SK-N-SH treated with all-trans-retinoic acid at 6 μM for 48 hours (cell line): ENCODE measurements around the gene DGKG.

ENCODE experiments used
- ATAC-seq: fragments of 200-7000 bp; cut with Tn5 transposase; 3 replicates; pipeline ENCODE4 v1.9.1; 2020; ENCODE audit warnings: mild to moderate bottlenecking, moderate library complexity
- ARNTL ChIP-seq: fragments of 450-650 bp; formaldehyde crosslinking; IDR thresholded peaks from 2 replicates; pipeline ENCODE4 v1.5.0; 2020; ENCODE audit warnings: low read depth, mild to moderate bottlenecking, moderate library complexity, borderline replicate concordance
- BACH2 ChIP-seq: fragments of 250-450 bp; sonication (Bioruptor Pico); IDR thresholded peaks from 2 replicates; pipeline ENCODE4 v1.9.0; 2021; ENCODE audit warnings: mild to moderate bottlenecking, borderline replicate concordance
- CREB5 ChIP-seq: fragments of 250-450 bp; sonication (Bioruptor Pico); IDR thresholded peaks from 2 replicates; pipeline ENCODE4 v1.5.1; 2020; ENCODE audit warnings: low read depth, mild to moderate bottlenecking, moderate library complexity
- CSDC2 ChIP-seq: fragments of 250-450 bp; sonication (Bioruptor Pico); IDR thresholded peaks from 2 replicates; pipeline ENCODE4 v1.5.0; 2020; ENCODE audit warnings: mild to moderate bottlenecking, moderate library complexity
- CSRNP3 ChIP-seq: fragments of 250-450 bp; sonication (Bioruptor Pico); IDR thresholded peaks from 2 replicates; pipeline ENCODE4 v1.5.1; 2021; ENCODE audit warnings: mild to moderate bottlenecking, moderate library complexity
- ESRRG ChIP-seq: fragments of 250-450 bp; sonication (Bioruptor Pico); IDR thresholded peaks from 2 replicates; pipeline ENCODE4 v1.6.1; 2021; ENCODE audit warnings: mild to moderate bottlenecking
- GLIS3 ChIP-seq: fragments of 250-450 bp; sonication (Bioruptor Pico); IDR thresholded peaks from 2 replicates; pipeline ENCODE4 v1.5.0; 2020; ENCODE audit warnings: mild to moderate bottlenecking, moderate library complexity
- ISL1 ChIP-seq: fragments of 250-450 bp; sonication (Bioruptor Pico); IDR thresholded peaks from 2 replicates; pipeline ENCODE4 v2.1.2; 2022; ENCODE audit warnings: mild to moderate bottlenecking, moderate library complexity
- OSR1 ChIP-seq: fragments of 250-450 bp; sonication (Bioruptor Pico); IDR thresholded peaks from 2 replicates; pipeline ENCODE4 v1.8.0; 2022; ENCODE audit warnings: moderate library complexity, mild to moderate bottlenecking, inconsistent platforms
- POU6F1 ChIP-seq: fragments of 250-450 bp; sonication (Bioruptor Pico); IDR thresholded peaks from 2 replicates; pipeline ENCODE4 v1.8.0; 2021; ENCODE audit warnings: low read depth, mild to moderate bottlenecking, moderate library complexity, borderline replicate concordance
- PPARA ChIP-seq: fragments of 250-450 bp; sonication (Bioruptor Pico); IDR thresholded peaks from 2 replicates; pipeline ENCODE4 v1.5.0; 2020; ENCODE audit warnings: mild to moderate bottlenecking, borderline replicate concordance
- RARB ChIP-seq: fragments of 250-450 bp; sonication (Bioruptor Pico); IDR thresholded peaks from 2 replicates; pipeline ENCODE4 v1.8.0; 2021; ENCODE audit warnings: mild to moderate bottlenecking, moderate library complexity
- SNAI2 ChIP-seq: fragments of 250-450 bp; sonication (Bioruptor Pico); IDR thresholded peaks from 2 replicates; pipeline ENCODE4 v1.5.0; 2020; ENCODE audit warnings: mild to moderate bottlenecking, moderate library complexity
- TCF4 ChIP-seq: fragments of 250-450 bp; sonication (Bioruptor Pico); IDR thresholded peaks from 2 replicates; pipeline ENCODE4 v1.8.0; 2021; ENCODE audit warnings: mild to moderate bottlenecking, moderate library complexity, borderline replicate concordance
- TOX ChIP-seq: fragments of 250-450 bp; sonication (Bioruptor Pico); IDR thresholded peaks from 2 replicates; pipeline ENCODE4 v1.8.0; 2021; ENCODE audit warnings: mild to moderate bottlenecking, moderate library complexity, borderline replicate concordance
- TSHZ2 ChIP-seq: fragments of 250-450 bp; sonication (Bioruptor Pico); IDR thresholded peaks from 2 replicates; pipeline ENCODE4 v1.5.0; 2020; ENCODE audit warnings: mild to moderate bottlenecking, moderate library complexity
- ZC3H10 ChIP-seq: fragments of 250-450 bp; sonication (Bioruptor Pico); IDR thresholded peaks from 2 replicates; pipeline ENCODE4 v1.5.1; 2021; ENCODE audit warnings: mild to moderate bottlenecking, moderate library complexity
- ZFP3 ChIP-seq: fragments of 250-450 bp; sonication (Bioruptor Pico); IDR thresholded peaks from 2 replicates; pipeline ENCODE4 v1.5.0; 2020; ENCODE audit warnings: mild to moderate bottlenecking, moderate library complexity
- ZFP30 ChIP-seq: fragments of 450-650 bp; formaldehyde crosslinking; IDR thresholded peaks from 2 replicates; pipeline ENCODE4 v1.5.0; 2022; ENCODE audit warnings: mild to moderate bottlenecking, moderate library complexity
- ZNF565 ChIP-seq: fragments of 450-650 bp; formaldehyde crosslinking; conservative IDR thresholded peaks from 2 replicates; pipeline ENCODE4 v1.5.0; 2020; ENCODE audit warnings: low read depth, mild to moderate bottlenecking, moderate library complexity
- ZNF70 ChIP-seq: fragments of 450-650 bp; formaldehyde crosslinking; IDR thresholded peaks from 2 replicates; pipeline ENCODE4 v1.5.0; 2020; ENCODE audit warnings: mild to moderate bottlenecking, moderate library complexity
- ZNF8 ChIP-seq: fragments of 450-650 bp; formaldehyde crosslinking; IDR thresholded peaks from 2 replicates; pipeline ENCODE4 v1.5.0; 2020; ENCODE audit warnings: mild to moderate bottlenecking, moderate library complexity

Gene DGKG

GRCh38 chr3:186284349-186284652 is 77.7 kb downstream of the DGKG start:
- TF ChIP-seq ZC3H10 (CRISPR knock-in tag) = no peak
- no peak for TF ChIP-seq ISL1 (CRISPR knock-in tag)
- TF ChIP-seq RARB (CRISPR knock-in tag) = no peak
- no peak for TF ChIP-seq TCF4
- TF ChIP-seq OSR1 (CRISPR knock-in tag) = no peak
- no peak for TF ChIP-seq ZNF70
- no peak for TF ChIP-seq ZNF8
- no peak for TF ChIP-seq PPARA (CRISPR knock-in tag)
- TF ChIP-seq POU6F1 (CRISPR knock-in tag) = no peak
- TF ChIP-seq ZFP3 = no peak
- ATAC-seq = no peak

- ATAC-seq = no peak
- no peak for TF ChIP-seq ESRRG (CRISPR knock-in tag)
- no peak for TF ChIP-seq SNAI2 (CRISPR knock-in tag)
- no peak for TF ChIP-seq CSRNP3 (CRISPR knock-in tag)
- TF ChIP-seq OSR1 (CRISPR knock-in tag) = no peak
- TF ChIP-seq CSDC2 (CRISPR knock-in tag) = no peak
- no peak for TF ChIP-seq TOX (CRISPR knock-in tag)
- TF ChIP-seq ZFP30 (CRISPR knock-in tag) = no peak
Measured at GRCh38 chr3:186283651-186284348, 78.2 kb downstream of the DGKG start.

GRCh38 chr3:186283096-186283495 is 78.9 kb downstream of the DGKG start:
- ATAC-seq = no peak
- TF ChIP-seq CREB5 (no peak), ZFP3 (no peak), ISL1 (CRISPR knock-in tag) (no peak)

GRCh38 chr3:186281176-186281575 is 80.9 kb downstream of the DGKG start:
- TF ChIP-seq PPARA (CRISPR knock-in tag) = no peak
- no peak for TF ChIP-seq CSRNP3 (CRISPR knock-in tag)
- no peak for TF ChIP-seq BACH2 (CRISPR knock-in tag)
- TF ChIP-seq ISL1 (CRISPR knock-in tag) = no peak
- no peak for TF ChIP-seq GLIS3 (CRISPR knock-in tag)
- TF ChIP-seq ZFP3 = no peak
- no peak for TF ChIP-seq OSR1 (CRISPR knock-in tag)
- TF ChIP-seq ESRRG (CRISPR knock-in tag) = no peak
- no peak for TF ChIP-seq RARB (CRISPR knock-in tag)
- TF ChIP-seq ARNTL (CRISPR knock-in tag) = no peak
- ATAC-seq = peak; percentile 47; the same call in 2 of the 3 replicates

GRCh38 chr3:186280737-186281136 is 81.3 kb downstream of the DGKG start:
- no peak for ATAC-seq
- no peak for TF ChIP-seq ISL1 (CRISPR knock-in tag)
- TF ChIP-seq ARNTL (CRISPR knock-in tag) = no peak
- no peak for TF ChIP-seq PPARA (CRISPR knock-in tag)
- no peak for TF ChIP-seq ZFP30 (CRISPR knock-in tag)
- TF ChIP-seq TOX (CRISPR knock-in tag) = no peak
- TF ChIP-seq TSHZ2 (CRISPR knock-in tag) = no peak
- TF ChIP-seq ZNF565 (CRISPR knock-in tag) = no peak
- no peak for TF ChIP-seq BACH2 (CRISPR knock-in tag)
- TF ChIP-seq CSDC2 (CRISPR knock-in tag) = no peak
- TF ChIP-seq ZFP3 = no peak
- TF ChIP-seq TCF4 = no peak
- TF ChIP-seq OSR1 (CRISPR knock-in tag) = no peak
- TF ChIP-seq SNAI2 (CRISPR knock-in tag) = no peak
- TF ChIP-seq, all 23 proteins: peak for 0
